Ishikawa (cell line): ENCODE measurements around the gene CROCC2.

Experiments used
- CEBPB ChIP-seq: IDR thresholded peaks from 2 replicates; pipeline ENCODE4 v1.6.1; 2012
- CREB1 ChIP-seq: IDR thresholded peaks from 2 replicates; pipeline ENCODE4 v1.6.1; 2012; ENCODE audit warnings: low read depth
- EGR1 ChIP-seq: IDR thresholded peaks from 2 replicates; pipeline ENCODE4 v1.6.1; 2012
- EP300 ChIP-seq: IDR thresholded peaks from 2 replicates; pipeline ENCODE4 v1.6.1; 2012; ENCODE audit warnings: borderline replicate concordance
- FOXM1 ChIP-seq: IDR thresholded peaks from 2 replicates; pipeline ENCODE4 v1.6.1; 2012; ENCODE audit warnings: low read depth, borderline replicate concordance
- NFIC ChIP-seq: IDR thresholded peaks from 2 replicates; pipeline ENCODE4 v1.6.1; 2012
- RAD21 ChIP-seq: IDR thresholded peaks from 2 replicates; pipeline ENCODE4 v1.6.1; 2012; ENCODE audit warnings: low read depth
- REST ChIP-seq: IDR thresholded peaks from 2 replicates; pipeline ENCODE4 v1.6.1; 2012; ENCODE audit warnings: low read depth, mild to moderate bottlenecking
- TAF1 ChIP-seq: IDR thresholded peaks from 2 replicates; pipeline ENCODE4 v1.6.1; 2012; ENCODE audit warnings: low read depth, mild to moderate bottlenecking
- TEAD4 ChIP-seq: IDR thresholded peaks from 2 replicates; pipeline ENCODE4 v1.6.1; 2012
- USF1 ChIP-seq: IDR thresholded peaks from 2 replicates; pipeline ENCODE4 v1.6.1; 2012
- YY1 ChIP-seq: IDR thresholded peaks from 2 replicates; pipeline ENCODE4 v1.6.1; 2012; ENCODE audit warnings: low read depth
- ZBTB7A ChIP-seq: IDR thresholded peaks from 2 replicates; pipeline ENCODE4 v1.6.1; 2012; ENCODE audit warnings: low read depth
- TF ChIP-seq, protein P1 (sequence below): IDR thresholded peaks from 2 replicates; pipeline ENCODE4 v1.6.1; 2012

DNA sequence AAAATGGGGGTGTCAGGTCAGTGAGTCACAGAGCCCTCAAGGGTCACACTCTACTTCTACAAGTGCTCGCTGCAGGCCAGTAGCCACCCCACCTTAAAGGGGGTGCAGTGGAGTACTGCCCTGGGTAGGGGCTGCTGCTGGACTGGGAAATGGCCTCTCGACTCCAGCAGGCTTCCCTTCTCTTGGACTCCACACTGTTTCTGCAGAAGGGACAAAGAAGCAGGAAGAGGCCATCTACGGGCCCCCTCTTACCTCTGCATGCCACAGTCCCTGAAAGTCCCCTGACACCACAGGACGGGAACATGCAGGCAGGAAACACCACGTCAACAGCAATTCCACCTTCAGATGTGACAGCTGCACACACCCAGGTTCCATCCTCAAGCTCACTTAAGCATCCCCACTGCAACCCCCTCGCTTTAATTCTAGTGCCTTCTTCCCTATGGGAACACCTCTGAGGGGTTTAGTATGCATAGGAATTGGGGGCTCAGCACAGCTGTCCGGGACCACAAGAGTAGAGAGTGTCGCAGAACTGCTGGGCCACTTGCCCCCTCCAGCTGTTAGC, 114.6 kb downstream of the CROCC2 start:
- no peak for TF ChIP-seq RAD21
- no peak for TF ChIP-seq YY1
- no peak for TF ChIP-seq EP300
- no peak for TF ChIP-seq REST
- no peak for TF ChIP-seq TAF1
- TF ChIP-seq EGR1 = no peak
- TF ChIP-seq CEBPB = no peak
- TF ChIP-seq ZBTB7A = no peak
- no peak for TF ChIP-seq TEAD4
- TF ChIP-seq, protein P1, sequence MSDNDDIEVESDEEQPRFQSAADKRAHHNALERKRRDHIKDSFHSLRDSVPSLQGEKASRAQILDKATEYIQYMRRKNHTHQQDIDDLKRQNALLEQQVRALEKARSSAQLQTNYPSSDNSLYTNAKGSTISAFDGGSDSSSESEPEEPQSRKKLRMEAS = no peak
- no peak for TF ChIP-seq USF1
- TF ChIP-seq NFIC = no peak
- TF ChIP-seq CREB1 = no peak
- TF ChIP-seq FOXM1 = no peak
